GM12878 (cell line): ENCODE data around the gene HSD17B4. TPM values are rescaled to one million over a fixed set of nuclear protein-coding genes. Genes with fewer than 3 reads are reported as not detected.

ENCODE experiments used
- ATAC-seq: fragments of 200-7000 bp; cut with Tn5 transposase; 3 replicates; pipeline ENCODE4 v1.9.1; 2020; ENCODE audit warnings: mild to moderate bottlenecking, moderate library complexity
- BruUV-seq: library from RNA; stranded (reverse); fragments of 400-500 nt; replicated peaks from 2 replicates; lab custom pipeline; 2021; lab: Mats Ljungman, UMichigan
- CTCF ChIA-PET: fragments of 300-600 bp; sonication (Branson Sonifier 250); formaldehyde crosslinking; extraction: SDS; loops from one replicate; lab custom pipeline; 2021; ENCODE audit warnings: inconsistent platforms; lab: Yijun Ruan, JAX
- POLR2A ChIA-PET: fragments of 350-600 bp; formaldehyde crosslinking; extraction: SDS; loops from one replicate; lab custom pipeline; 2021; ENCODE audit warnings: inconsistent platforms; lab: Charles Lee
- RAD21 ChIA-PET: fragments of 300-600 bp; sonication (Branson Sonifier 250); formaldehyde crosslinking; loops from one replicate; lab custom pipeline; 2023; ENCODE audit warnings: antibody characterized with exemption; ENCODE audit not compliant: unreplicated experiment; lab: Charles Lee
- SMC1A ChIA-PET: fragments of 300-600 bp; sonication (Branson Sonifier 250); formaldehyde crosslinking; loops from one replicate; lab custom pipeline; 2023; ENCODE audit not compliant: unreplicated experiment, uncharacterized antibody; lab: Charles Lee
- DNase-seq: peaks from one replicate; pipeline ENCODE4 v3.0.0-alpha.2; 2011; ENCODE audit warnings: low read depth, low spot score
- FAIRE-seq: peaks from 3 replicates; lab custom pipeline; 2011; peaks lifted over from hg19 to GRCh38; lab: Jason Lieb, UNC
- H2AFZ ChIP-seq: 2 replicates; pipeline ENCODE4 v1.6.0; 2011; ENCODE audit warnings: low read depth, low read length, control low read depth; ENCODE audit not compliant: control insufficient read depth
- H3K27ac ChIP-seq: 2 replicates; pipeline ENCODE4 v1.5.1; 2011; ENCODE audit warnings: control low read depth; ENCODE audit not compliant: control insufficient read depth, insufficient read depth
- H3K27me3 ChIP-seq, 2 experiments: replicated peaks in 1 of 2; 2 replicates each; pipeline versions ENCODE4 v1.6.0 to v1.6.1; 2011; ENCODE audit warnings: low read length in 1 of 2; ENCODE audit not compliant: control insufficient read depth in 2 of 2, insufficient read depth in 2 of 2
- H3K36me3 ChIP-seq, 2 experiments: 2 replicates each; pipeline ENCODE4 v1.5.1; 2011; ENCODE audit warnings: low read length in 1 of 2; ENCODE audit not compliant: control insufficient read depth in 2 of 2, insufficient read depth in 2 of 2
- H3K4me1 ChIP-seq: 2 replicates; pipeline ENCODE4 v1.6.1; 2011; ENCODE audit warnings: mild to moderate bottlenecking, low read length, moderate library complexity, mixed read lengths; ENCODE audit not compliant: control insufficient read depth, insufficient read depth
- H3K4me2 ChIP-seq: 2 replicates; pipeline ENCODE4 v1.6.0; 2011; ENCODE audit warnings: control low read depth; ENCODE audit not compliant: control insufficient read depth, insufficient read depth
- H3K4me3 ChIP-seq: fragments of 200-600 bp; sonication (generic); 2 replicates; pipeline ENCODE4 v1.5.1; 2016
- H3K79me2 ChIP-seq: 2 replicates; pipeline ENCODE4 v1.6.0; 2011; ENCODE audit warnings: low read length; ENCODE audit not compliant: control insufficient read depth, insufficient read depth
- H3K9ac ChIP-seq: 2 replicates; pipeline ENCODE4 v1.8.0; 2011; ENCODE audit warnings: low read length, control low read depth, mixed read lengths; ENCODE audit not compliant: control insufficient read depth, insufficient read depth
- H3K9me3 ChIP-seq: replicated peaks from 3 replicates; pipeline ENCODE4 v1.5.1; 2011; ENCODE audit warnings: mild to moderate bottlenecking, low read length; ENCODE audit not compliant: control insufficient read depth, insufficient read depth
- H4K20me1 ChIP-seq: 2 replicates; pipeline ENCODE4 v1.6.0; 2011; ENCODE audit not compliant: control insufficient read depth, insufficient read depth
- CBX5 ChIP-seq: sonication (generic); IDR thresholded peaks from 2 replicates; pipeline ENCODE4 v1.6.1; 2016; ENCODE audit warnings: low read depth, moderate library complexity, mild to moderate bottlenecking, inconsistent platforms
- E2F4 ChIP-seq: IDR thresholded peaks from 2 replicates; pipeline ENCODE4 v1.6.1; 2012; ENCODE audit warnings: low read depth, low read length, improper control_type of control experiment
- FOXK2 ChIP-seq: fragments of 450-650 bp; IDR thresholded peaks from 2 replicates; pipeline ENCODE4 v1.6.1; 2017; ENCODE audit warnings: mild to moderate bottlenecking, moderate library complexity
- IKZF1 ChIP-seq: fragments of 450-650 bp; conservative IDR thresholded peaks from 2 replicates; pipeline ENCODE4 v1.6.1; 2017; ENCODE audit warnings: antibody characterized with exemption, mild to moderate bottlenecking
- MTA3 ChIP-seq: IDR thresholded peaks from 2 replicates; pipeline ENCODE4 v1.6.1; 2012; ENCODE audit warnings: low read length, inconsistent platforms, borderline replicate concordance
- NFXL1 ChIP-seq: fragments of 450-650 bp; IDR thresholded peaks from 2 replicates; pipeline ENCODE4 v1.6.1; 2017; ENCODE audit warnings: antibody characterized with exemption, mild to moderate bottlenecking, borderline replicate concordance
- SKIL ChIP-seq: fragments of 450-650 bp; IDR thresholded peaks from 2 replicates; pipeline ENCODE4 v1.6.1; 2017; ENCODE audit warnings: mild to moderate bottlenecking, low read depth, inconsistent platforms; ENCODE audit not compliant: poor library complexity, severe bottlenecking
- SMAD1 ChIP-seq: fragments of 450-650 bp; IDR thresholded peaks from 2 replicates; pipeline ENCODE4 v1.6.1; 2018; ENCODE audit warnings: mild to moderate bottlenecking, low read depth; ENCODE audit not compliant: partially characterized antibody
- SREBF1 ChIP-seq: IDR thresholded peaks from 2 replicates; pipeline ENCODE4 v1.6.1; 2012; ENCODE audit warnings: mild to moderate bottlenecking, low read length
- STAT1 ChIP-seq: fragments of 450-650 bp; conservative IDR thresholded peaks from 2 replicates; pipeline ENCODE4 v1.6.1; 2014; ENCODE audit warnings: antibody characterized with exemption, mild to moderate bottlenecking
- STAT3 ChIP-seq: IDR thresholded peaks from 2 replicates; pipeline ENCODE4 v1.6.1; 2011; ENCODE audit warnings: low read depth, low read length, improper control_type of control experiment
- TARDBP ChIP-seq: IDR thresholded peaks from 2 replicates; pipeline ENCODE4 v1.6.1; 2016; ENCODE audit warnings: borderline replicate concordance
- USF2 ChIP-seq: IDR thresholded peaks from 2 replicates; pipeline ENCODE4 v1.6.1; 2011; ENCODE audit warnings: low read depth, low read length, improper control_type of control experiment, borderline replicate concordance
- ZNF592 ChIP-seq: fragments of 450-650 bp; IDR thresholded peaks from 2 replicates; pipeline ENCODE4 v1.6.1; 2017; ENCODE audit warnings: mild to moderate bottlenecking, moderate library complexity
- WGBS: methylation state at CpG from one replicate; pipeline ENCODE4 v1.1.6; 2016; ENCODE audit warnings: low lambda C conversion rate; ENCODE audit not compliant: insufficient replicate concordance, insufficient coverage; ENCODE audit errors: missing lambda C conversion rate; 5-methylcytosine and 5-hydroxymethylcytosine counted together
- in situ Hi-C: fragments of 300-500 bp; cut with MboI; formaldehyde crosslinking; loops from 9 replicates; pipeline ENCODE4 v1.14.3; 2018; ENCODE audit warnings: mixed read lengths
- intact Hi-C: fragments of 100-400 bp; cut with micrococcal nuclease; formaldehyde crosslinking; loops from one replicate; pipeline ENCODE4 v1.14.2; 2022; ENCODE audit not compliant: unreplicated experiment
- polyA plus RNA-seq, 11 experiments: library from polyadenylated mRNA; depleted of rRNA in 4 of 11; unstranded in 6 of 11; stranded (reverse) in 5 of 11; fragments of >200 nt; fragmentation: Nextera tagmentation in 4 of 11; fragmentation: Illumina TruSeq in 1 of 11; extraction: Ambion mirVana in 4 of 11; extraction: Trizol in 1 of 11; gene quantifications; 1 replicate in 1 of 11; 2 replicates in 10 of 11; pipeline versions ENCODE4 v1.2.1 to v1.2.3, GENCODE V29; 2011 to 2016; ENCODE audit warnings: inconsistent platforms in 2 of 11, missing spikeins in 2 of 11, low read depth in 1 of 11
- total RNA-seq, 4 experiments: library from RNA; depleted of rRNA in 3 of 4; stranded (reverse); fragments of >200 nt in 3 of 4; fragmentation: Illumina TruSeq in 1 of 4; extraction: Trizol in 1 of 4; gene quantifications; 2 replicates each; pipeline versions ENCODE4 v1.2.1 to v1.2.3, GENCODE V29; 2013 to 2021
- TF ChIP-seq, protein P1 (sequence below): fragments of 450-650 bp; IDR thresholded peaks from 2 replicates; pipeline ENCODE4 v1.6.1; 2017; ENCODE audit warnings: low read depth, mild to moderate bottlenecking, moderate library complexity

Gene HSD17B4
- total and polyA plus RNA-seq, 10 of the 15 experiments (the other 5 are each of a cell fraction or from before 2014, with no cell fraction given): 38.6 to 125 (median 93.0) TPM

- no peak for DNase-seq
- CTCF ChIA-PET: interaction anchor here (0.6 to 1.1 kb wide), 3 partner anchors 12 to 432 kb away, joined by 3 to 5 read pairs (median 3); no protein-coding TSS in a partner anchor
- RAD21 ChIA-PET: interaction anchor here (0.6 to 0.7 kb wide), 2 partner anchors 42 to 152 kb away, joined by 3 to 4 read pairs; no protein-coding TSS in a partner anchor
- TF ChIP-seq IKZF1: no peak
- TF ChIP-seq FOXK2: no peak
- peak; percentile 17 for TF ChIP-seq SKIL
- TF ChIP-seq ZNF592: no peak
- TF ChIP-seq STAT1: no peak
- peak; percentile 27 for TF ChIP-seq SMAD1
- TF ChIP-seq, protein P1, sequence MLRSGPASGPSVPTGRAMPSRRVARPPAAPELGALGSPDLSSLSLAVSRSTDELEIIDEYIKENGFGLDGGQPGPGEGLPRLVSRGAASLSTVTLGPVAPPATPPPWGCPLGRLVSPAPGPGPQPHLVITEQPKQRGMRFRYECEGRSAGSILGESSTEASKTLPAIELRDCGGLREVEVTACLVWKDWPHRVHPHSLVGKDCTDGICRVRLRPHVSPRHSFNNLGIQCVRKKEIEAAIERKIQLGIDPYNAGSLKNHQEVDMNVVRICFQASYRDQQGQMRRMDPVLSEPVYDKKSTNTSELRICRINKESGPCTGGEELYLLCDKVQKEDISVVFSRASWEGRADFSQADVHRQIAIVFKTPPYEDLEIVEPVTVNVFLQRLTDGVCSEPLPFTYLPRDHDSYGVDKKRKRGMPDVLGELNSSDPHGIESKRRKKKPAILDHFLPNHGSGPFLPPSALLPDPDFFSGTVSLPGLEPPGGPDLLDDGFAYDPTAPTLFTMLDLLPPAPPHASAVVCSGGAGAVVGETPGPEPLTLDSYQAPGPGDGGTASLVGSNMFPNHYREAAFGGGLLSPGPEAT: peak; percentile 51
- TF ChIP-seq MTA3: no peak
- TF ChIP-seq E2F4: no peak
- no peak for TF ChIP-seq SREBF1
- no peak for TF ChIP-seq TARDBP
- peak; percentile 99 for TF ChIP-seq CBX5
- no peak for TF ChIP-seq USF2
- no peak for TF ChIP-seq STAT3
- no peak for TF ChIP-seq NFXL1
Observed at GRCh38 chr5:119468286-119468685, 16.0 kb downstream of the HSD17B4 start.

More at GRCh38 chr5:119468286-119468685, 16.0 kb downstream of the HSD17B4 start:
- WGBS: 94% methylated on average over 1 of the region's 1 CpG
- no peak for ATAC-seq
- peaks cover 15% of the 10 kb centered on the region for H3K4me1 ChIP-seq
- no peaks in the 10 kb centered on the region for H4K20me1 ChIP-seq
- H3K9me3 ChIP-seq: peaks cover 15% of the 10 kb centered on the region
- H3K4me2 ChIP-seq: no peak overlapping the region
- BruUV-seq: no TSS peak
- H3K4me3 ChIP-seq: no peak overlapping the region
- FAIRE-seq: no peak
- H3K9ac ChIP-seq: no peak overlapping the region
- in situ Hi-C loops (no loop called here), intact Hi-C loops (no loop called here)
- H3K27me3 ChIP-seq: no peaks in the 10 kb centered on the region
- no peaks in the 10 kb centered on the region for H3K36me3 ChIP-seq
- H3K27ac ChIP-seq: no peak overlapping the region
- ChIA-PET POLR2A (no interaction called here), SMC1A (interaction anchor here (0.8 to 1.7 kb wide), 2 partner anchors 9 to 16 kb away, joined by 4 to 9 read pairs; no protein-coding TSS in a partner anchor)
- no peak overlapping the region for H2AFZ ChIP-seq
- H3K79me2 ChIP-seq: peaks cover 5% of the 10 kb centered on the region
